ENCODE results near the gene R3HDM2.

The R3HDM2 gene

GRCh38 chr12:57260366-57260765 lies 170.5 kb downstream of the R3HDM2 start:
- FAIRE-seq = no peak

- FAIRE-seq = no peak
Observed at GRCh38 chr12:57258977-57259970, 171.6 kb downstream of the R3HDM2 start.

- no peak for FAIRE-seq
Observed at GRCh38 chr12:57255916-57256315, 174.9 kb downstream of the R3HDM2 start.

GRCh38 chr12:57254506-57255280 lies 176.2 kb downstream of the R3HDM2 start:
- no peak for FAIRE-seq

- FAIRE-seq = no peak
Observed at GRCh38 chr12:57250956-57251355, 179.9 kb downstream of the R3HDM2 start, which contains the start of gene STAC3. TSS of gene STAC3 (minus strand) at chr12:57251187. CDS start at chr12:57249636, 1,551 bp downstream.

GRCh38 chr12:57250541-57250940 lies 180.3 kb downstream of the R3HDM2 start:
- FAIRE-seq = no peak

- no peak for FAIRE-seq
Observed at GRCh38 chr12:57248934-57249742, 181.7 kb downstream of the R3HDM2 start.

GRCh38 chr12:57247041-57247440 lies 183.8 kb downstream of the R3HDM2 start:
- FAIRE-seq = no peak

GRCh38 chr12:57244312-57244696 lies 186.5 kb downstream of the R3HDM2 start:
- FAIRE-seq = no peak

GRCh38 chr12:57243521-57244311 lies 187.1 kb downstream of the R3HDM2 start:
- FAIRE-seq = no peak

- no peak for FAIRE-seq
Observed at GRCh38 chr12:57242691-57243454, 188.0 kb downstream of the R3HDM2 start.

GRCh38 chr12:57242329-57242690 lies 188.5 kb downstream of the R3HDM2 start:
- no peak for FAIRE-seq

GRCh38 chr12:57241402-57242310 lies 189.2 kb downstream of the R3HDM2 start:
- FAIRE-seq = no peak

- FAIRE-seq = no peak
Observed at GRCh38 chr12:57240926-57241401, 189.9 kb downstream of the R3HDM2 start.

- FAIRE-seq = no peak
Observed at GRCh38 chr12:57240066-57240921, 190.5 kb downstream of the R3HDM2 start.

- no peak for FAIRE-seq
Observed at GRCh38 chr12:57239587-57240065, 191.2 kb downstream of the R3HDM2 start.

GRCh38 chr12:57238854-57239554 lies 191.8 kb downstream of the R3HDM2 start:
- FAIRE-seq = no peak
